Mesenchymal stem cell (in vitro differentiated cells and primary cell): ENCODE results near the gene FBXW4. TPM values are rescaled to one million over a fixed set of nuclear protein-coding genes. Genes with fewer than 3 reads are reported as not detected.

Experiments
- DNase-seq: peaks from one replicate; pipeline ENCODE4 v3.0.0-alpha.2; 2013
- H2AFZ ChIP-seq: one replicate; pipeline ENCODE4 v1.6.1; 2013; ENCODE audit warnings: low read depth, mild to moderate bottlenecking, control low read depth, inconsistent platforms, low read length, moderate library complexity
- H2AK5ac ChIP-seq: 2 replicates; pipeline ENCODE4 v1.6.1; 2013; ENCODE audit warnings: low read length, moderate library complexity, mild to moderate bottlenecking, inconsistent platforms; ENCODE audit not compliant: severe bottlenecking
- H2BK120ac ChIP-seq: one replicate; pipeline ENCODE4 v1.6.1; 2013; ENCODE audit warnings: low read depth, mild to moderate bottlenecking, inconsistent platforms, low read length, moderate library complexity
- H2BK12ac ChIP-seq, 2 experiments: one replicate each; pipeline ENCODE4 v1.6.1; 2013; ENCODE audit warnings: inconsistent platforms in 2 of 2, low read length in 2 of 2, mild to moderate bottlenecking in 2 of 2, moderate library complexity in 2 of 2, control low read depth in 1 of 2
- H2BK15ac ChIP-seq: one replicate; pipeline ENCODE4 v1.6.1; 2013; ENCODE audit warnings: mild to moderate bottlenecking, low read depth, inconsistent platforms; ENCODE audit not compliant: poor library complexity, severe bottlenecking
- H2BK5ac ChIP-seq: 2 replicates; pipeline ENCODE4 v1.6.1; 2013; ENCODE audit warnings: low read depth, mild to moderate bottlenecking, low read length, control low read depth, inconsistent platforms; ENCODE audit not compliant: poor library complexity, severe bottlenecking
- H3K14ac ChIP-seq, 2 experiments: one replicate each; pipeline ENCODE4 v1.6.1; 2013; ENCODE audit warnings: inconsistent platforms in 2 of 2, low read length in 2 of 2, control low read depth in 1 of 2, mild to moderate bottlenecking in 1 of 2, moderate library complexity in 1 of 2
- H3K18ac ChIP-seq, 2 experiments: one replicate each; pipeline ENCODE4 v1.6.1; 2013; ENCODE audit warnings: inconsistent platforms in 2 of 2, low read length in 2 of 2, control low read depth in 1 of 2, low read depth in 1 of 2, mild to moderate bottlenecking in 1 of 2
- H3K23ac ChIP-seq, 2 experiments: one replicate each; pipeline ENCODE4 v1.6.1; 2013; ENCODE audit warnings: inconsistent platforms in 2 of 2, low read length in 2 of 2, mild to moderate bottlenecking in 2 of 2, moderate library complexity in 2 of 2, control low read depth in 1 of 2
- H3K27ac ChIP-seq: 2 replicates; pipeline ENCODE4 v1.5.1; 2013; ENCODE audit warnings: mild to moderate bottlenecking, moderate library complexity, low read length, control low read depth, inconsistent platforms; ENCODE audit not compliant: poor library complexity, severe bottlenecking
- H3K27me3 ChIP-seq, 2 experiments: 2 replicates each; pipeline versions ENCODE4 v1.6.1 to v1.7.0; 2013; ENCODE audit warnings: low read length in 2 of 2, mild to moderate bottlenecking in 2 of 2, moderate library complexity in 2 of 2, control low read depth in 1 of 2, inconsistent platforms in 1 of 2; ENCODE audit not compliant: control insufficient read depth in 1 of 2, insufficient read depth in 1 of 2
- H3K36me3 ChIP-seq, 2 experiments: 2 replicates each; pipeline versions ENCODE4 v1.6.1 to v1.7.0; 2013; ENCODE audit warnings: low read length in 2 of 2, control low read depth in 1 of 2, inconsistent platforms in 1 of 2, low read depth in 1 of 2, mild to moderate bottlenecking in 1 of 2; ENCODE audit not compliant: insufficient read depth in 2 of 2, control insufficient read depth in 1 of 2
- H3K4ac ChIP-seq, 2 experiments: one replicate each; pipeline ENCODE4 v1.6.1; 2013; ENCODE audit warnings: inconsistent platforms in 2 of 2, low read length in 2 of 2, mild to moderate bottlenecking in 2 of 2, moderate library complexity in 2 of 2, control low read depth in 1 of 2, low read depth in 1 of 2
- H3K4me1 ChIP-seq: 2 replicates; pipeline ENCODE4 v1.6.1; 2013; ENCODE audit warnings: low read depth, low read length, control low read depth; ENCODE audit not compliant: control insufficient read depth, insufficient read depth
- H3K4me2 ChIP-seq: 2 replicates; pipeline ENCODE4 v1.6.1; 2013; ENCODE audit warnings: low read length, mild to moderate bottlenecking, inconsistent platforms; ENCODE audit not compliant: poor library complexity, severe bottlenecking
- H3K4me3 ChIP-seq, 2 experiments: 2 replicates each; pipeline versions ENCODE4 v1.5.1 to v1.7.0; 2013; ENCODE audit warnings: low read length in 2 of 2, mild to moderate bottlenecking in 2 of 2, control low read depth in 1 of 2, low read depth in 1 of 2; ENCODE audit not compliant: insufficient read depth in 1 of 2
- H3K79me1 ChIP-seq: replicated peaks from 2 replicates; pipeline ENCODE4 v1.6.1; 2013; ENCODE audit warnings: mild to moderate bottlenecking, control low read depth, low read length, inconsistent platforms; ENCODE audit not compliant: poor library complexity, severe bottlenecking
- H3K9ac ChIP-seq: 2 replicates; pipeline ENCODE4 v1.7.0; 2013; ENCODE audit warnings: mild to moderate bottlenecking, low read length, moderate library complexity
- H3K9me3 ChIP-seq: 2 replicates; pipeline ENCODE4 v1.7.0; 2013; ENCODE audit warnings: mild to moderate bottlenecking, low read length; ENCODE audit not compliant: control insufficient read depth
- H4K8ac ChIP-seq: one replicate; pipeline ENCODE4 v1.6.1; 2013; ENCODE audit warnings: inconsistent platforms, mild to moderate bottlenecking, low read length, moderate library complexity
- H4K91ac ChIP-seq: one replicate; pipeline ENCODE4 v1.6.1; 2013; ENCODE audit warnings: mild to moderate bottlenecking, low read length, inconsistent platforms
- WGBS: methylation state at CpG from one replicate; pipeline ENCODE4 v1.1.7; 2013; ENCODE audit warnings: mixed read lengths; 5-methylcytosine and 5-hydroxymethylcytosine counted together
- small RNA-seq: library from polyadenylated mRNA; stranded (forward); fragments of <200 nt; extraction: miRNeasy Mini kit (QIAGEN cat#:217004); gene quantifications from one replicate; pipeline ENCODE3, GENCODE V24; 2013; ENCODE audit warnings: low read depth

The FBXW4 gene

DNA sequence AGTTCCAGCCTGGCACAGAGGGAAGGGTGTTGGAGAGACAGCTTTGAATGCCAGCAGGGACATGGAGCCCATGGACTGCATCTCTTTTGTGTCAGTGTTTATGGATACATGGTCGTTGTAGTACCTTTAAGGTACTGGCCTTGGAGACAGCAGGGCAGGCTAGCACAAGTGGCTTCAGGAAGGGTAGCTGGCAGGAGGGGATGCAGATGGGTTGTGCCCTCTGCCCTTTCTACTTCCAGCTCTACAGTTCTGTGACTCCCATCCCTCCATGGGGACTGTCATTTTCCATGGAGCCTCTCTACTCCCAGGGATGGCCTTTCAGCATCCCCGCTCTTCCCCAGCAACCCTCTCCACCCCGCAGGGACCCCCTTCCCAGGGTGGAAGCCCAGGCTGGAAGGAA is 132.0 kb downstream of the FBXW4 start:
- Histone ChIP-seq H3K4ac (no peak overlapping the region), H2AK5ac (no peak overlapping the region), H2BK5ac (no peak overlapping the region), H2BK120ac (peak overlapping the region; percentile 9), H3K23ac (no peak overlapping the region), H3K4me2 (no peak overlapping the region), H2BK12ac (no peak overlapping the region), H3K4me1 (peaks cover 13% of the 10 kb centered on the region), H3K9ac (no peak overlapping the region), H3K4me3 (no peak overlapping the region), H3K79me1 (no peaks in the 10 kb centered on the region), H3K27ac (no peak overlapping the region), H3K36me3 (no peaks in the 10 kb centered on the region), H2AFZ (no peak overlapping the region), H4K91ac (no peak overlapping the region), H2BK15ac (peak overlapping the region; percentile 2), H3K27me3 (peaks cover 53 to 74% of the 10 kb centered on the region in 2 experiments), H4K8ac (no peak overlapping the region), H3K9me3 (no peaks in the 10 kb centered on the region), H3K14ac (no peak overlapping the region), H3K18ac (no peak overlapping the region)
- DNase-seq, result no peak
- 83% methylated on average over 1 of the region's 3 CpGs for WGBS

DNA sequence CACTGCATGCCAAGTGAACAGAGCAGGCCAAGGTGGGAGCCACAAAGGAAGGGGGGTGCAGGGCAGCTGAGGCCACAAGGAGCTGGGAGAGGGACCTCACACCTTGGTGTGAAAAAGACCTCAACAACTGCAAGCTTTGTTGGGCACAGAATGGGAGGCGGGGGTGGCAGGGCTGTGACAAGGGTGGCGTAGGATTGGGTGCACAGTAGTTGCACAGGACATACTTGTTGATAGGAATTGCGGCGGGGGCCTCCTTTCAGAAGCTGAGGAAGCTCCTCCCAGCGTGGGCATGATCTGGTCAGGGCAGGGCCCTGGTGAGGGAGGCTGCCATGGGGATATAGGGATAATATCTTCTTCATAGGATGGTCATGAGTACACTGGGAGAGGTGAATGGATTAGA is 132.7 kb downstream of the FBXW4 start:
- H2AK5ac ChIP-seq, result no peak overlapping the region
- H2AFZ ChIP-seq, result no peak overlapping the region
- WGBS, result 86% methylated on average over 5 of the region's 5 CpGs
- no peak overlapping the region for H2BK5ac ChIP-seq
- H3K36me3 ChIP-seq, result no peaks in the 10 kb centered on the region
- peaks cover 48 to 66% of the 10 kb centered on the region in 2 experiments for H3K27me3 ChIP-seq
- no peak overlapping the region for H4K8ac ChIP-seq
- H2BK15ac ChIP-seq, result no peak overlapping the region
- no peak overlapping the region for H2BK120ac ChIP-seq
- no peak overlapping the region for H4K91ac ChIP-seq
- no peak overlapping the region for H3K4me2 ChIP-seq
- H2BK12ac ChIP-seq, result no peak overlapping the region
- no peak overlapping the region for H3K27ac ChIP-seq
- H3K9me3 ChIP-seq, result no peaks in the 10 kb centered on the region
- H3K79me1 ChIP-seq, result no peaks in the 10 kb centered on the region
- no peak overlapping the region for H3K4me3 ChIP-seq
- no peak overlapping the region for H3K4ac ChIP-seq
- peaks cover 13% of the 10 kb centered on the region for H3K4me1 ChIP-seq
- H3K9ac ChIP-seq, result no peak overlapping the region
- H3K23ac ChIP-seq, result no peak overlapping the region
- no peak for DNase-seq
- H3K14ac ChIP-seq, result no peak overlapping the region
- no peak overlapping the region for H3K18ac ChIP-seq

DNA sequence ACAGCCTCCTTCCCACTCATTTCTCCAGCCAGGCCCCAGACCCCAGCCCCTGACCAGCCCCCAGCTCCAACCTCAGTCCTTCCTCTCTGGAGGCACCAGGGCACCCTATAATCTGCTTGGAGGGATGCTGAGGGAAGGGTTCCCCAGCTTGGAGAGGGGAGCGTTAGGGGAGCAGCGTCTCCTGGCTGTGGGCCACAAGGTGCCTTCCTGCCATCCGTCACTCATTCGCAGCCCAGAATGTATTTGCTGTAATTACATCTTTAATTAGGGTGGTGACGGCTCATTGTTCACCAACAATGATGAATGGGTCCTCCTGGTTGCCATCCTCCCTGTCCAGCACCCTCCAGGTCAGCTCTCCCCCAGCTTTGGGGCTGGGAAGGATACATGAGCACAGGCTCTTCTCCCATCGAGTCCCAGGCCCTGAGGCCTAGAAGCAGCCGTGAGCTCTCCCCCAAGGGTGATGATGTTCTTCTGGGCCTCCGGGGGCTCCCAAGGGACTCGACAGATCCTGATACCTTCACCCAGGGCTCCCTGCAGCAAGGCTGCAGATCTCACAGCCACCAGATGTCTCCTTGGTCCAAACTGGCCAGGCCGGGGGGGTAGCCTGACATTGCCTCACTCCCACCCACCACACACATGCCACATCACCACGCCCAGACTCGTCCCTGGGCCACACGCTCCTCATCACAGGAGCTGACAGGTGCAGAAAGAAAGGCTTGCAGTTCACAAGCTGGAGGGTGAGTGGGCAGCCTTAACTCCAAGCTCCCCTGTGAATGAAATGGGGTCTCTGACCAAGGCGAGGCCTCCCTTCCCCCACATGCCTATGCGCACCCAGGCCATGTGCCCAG is 133.7 kb downstream of the FBXW4 start:
- Histone ChIP-seq H3K18ac (no peak overlapping the region), H2BK5ac (no peak overlapping the region), H2AFZ (no peak overlapping the region), H4K8ac (no peak overlapping the region), H3K9ac (no peak overlapping the region), H2BK15ac (no peak overlapping the region), H3K14ac (no peak overlapping the region), H3K4ac (no peak overlapping the region), H3K4me2 (no peak overlapping the region), H3K27me3 (peaks cover 38 to 57% of the 10 kb centered on the region in 2 experiments), H2BK12ac (no peak overlapping the region), H2AK5ac (no peak overlapping the region), H3K4me1 (peaks cover 7% of the 10 kb centered on the region), H2BK120ac (no peak overlapping the region), H3K9me3 (no peaks in the 10 kb centered on the region), H4K91ac (no peak overlapping the region), H3K79me1 (no peaks in the 10 kb centered on the region), H3K4me3 (peak overlapping the region in 1 of 2 experiments; percentile 34), H3K27ac (no peak overlapping the region), H3K23ac (no peak overlapping the region), H3K36me3 (no peaks in the 10 kb centered on the region)
- 91% methylated on average over 15 of the region's 15 CpGs for WGBS
- DNase-seq, result no peak

Small RNAs within 50 kb of the gene (small RNA-seq; reads per million reads assigned to genes)
- gene MIR3158-1 (not detected), gene RNU6-1165P (not detected)
